Peyer's patch (tissue), 4 donors: ENCODE measurements around the gene RNU2-63P.
"Not testable (repeated sequence)": the region's sequence is repeated elsewhere in the genome, so short reads cannot be mapped to it uniquely, and the experiment has no call there.

Source experiments
- CTCF ChIP-seq, 6 experiments: fragments of 450-650 bp in 4 of 6; fragments of 200-600 bp in 2 of 6; sonication (generic) in 1 of 6; IDR thresholded peaks; one replicate each; pipeline ENCODE4 v1.5.1; 2017 to 2019; ENCODE audit warnings: antibody characterized with exemption in 6 of 6, mild to moderate bottlenecking in 3 of 6, moderate library complexity in 1 of 6
- POLR2A ChIP-seq, 2 donors: fragments of 450-650 bp; IDR thresholded peaks; one replicate each; pipeline ENCODE4 v1.5.1; 2017; ENCODE audit warnings: antibody characterized with exemption in 2 of 2, mild to moderate bottlenecking in 2 of 2, moderate library complexity in 2 of 2

- not testable (repeated sequence) for TF ChIP-seq CTCF, POLR2A (IDR thresholded peaks at IDR 0.05)
These were observed 1.4 kb upstream of the RNU2-63P start for GRCh38 chr2:88017780-88018038.
